ENCODE data around the gene AKNAD1. TPM values are rescaled to one million over a fixed set of nuclear protein-coding genes. Genes with fewer than 3 reads are reported as not detected.
"Not testable (repeated sequence)": the region's sequence is repeated elsewhere in the genome, so short reads cannot be mapped to it uniquely, and the experiment has no call there.

Gene AKNAD1
- total RNA-seq, 1 experiment from 2014 or later, result not detected

DNA sequence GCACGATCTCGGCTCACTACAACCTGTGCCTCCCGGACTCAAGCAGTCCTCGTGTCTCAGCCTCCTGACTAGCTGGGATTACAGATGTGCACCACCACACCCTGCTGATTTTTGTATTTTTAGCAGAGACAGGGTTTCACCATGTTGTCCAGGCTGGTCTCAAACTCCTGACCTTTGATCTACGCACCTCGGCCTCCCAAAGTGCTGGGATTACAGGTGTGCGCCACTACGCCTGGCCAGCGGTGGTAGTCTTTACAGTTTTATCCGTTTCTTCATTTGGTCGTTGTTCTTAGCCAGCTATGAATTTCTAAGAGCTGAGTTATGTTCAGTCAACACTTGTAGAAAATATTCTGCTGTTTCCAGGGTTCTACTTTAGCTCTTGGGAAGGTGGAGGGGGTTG lies 53.3 kb downstream of the AKNAD1 start:
- H3K4me2 ChIP-seq (ENCODE audit: low read depth, low read length, poor library complexity, severe bottlenecking), result no peak overlapping the region
- H3K9ac ChIP-seq (ENCODE audit: low read length), result no peak overlapping the region
- no peak overlapping the region for H3K4me3 ChIP-seq (ENCODE audit: low read length)
- no peak for DNase-seq
- H4K20me1 ChIP-seq (ENCODE audit: insufficient read depth, low read depth, low read length), result no peaks in the 10 kb centered on the region
- H3K27me3 ChIP-seq (ENCODE audit: low read length), result no peaks in the 10 kb centered on the region
- H3K9me3 ChIP-seq (ENCODE audit: low read length), result no peaks in the 10 kb centered on the region
- H3K79me2 ChIP-seq (ENCODE audit: low read length), result no peaks in the 10 kb centered on the region
- H3K27ac ChIP-seq (ENCODE audit: low read length), result no peak overlapping the region
- no peaks in the 10 kb centered on the region for H3K4me1 ChIP-seq (ENCODE audit: low read length)
- H2AFZ ChIP-seq (ENCODE audit: low read length), result no peak overlapping the region
- peaks cover 24% of the 10 kb centered on the region; the same call in 1 of the 2 replicates for H3K36me3 ChIP-seq (ENCODE audit: insufficient read depth, low read length)
- H3K9me2 ChIP-seq (replicated peaks; ENCODE audit: insufficient read depth, low read length), result no peaks in the 10 kb centered on the region

GRCh38 chr1:108801101-108801500 lies 55.8 kb downstream of the AKNAD1 start:
- Histone ChIP-seq H3K9me2 (replicated peaks; ENCODE audit: insufficient read depth, low read length) (no peaks in the 10 kb centered on the region), H3K4me1 (ENCODE audit: low read length) (no peaks in the 10 kb centered on the region), H3K9me3 (ENCODE audit: low read length) (no peaks in the 10 kb centered on the region), H3K27ac (ENCODE audit: low read length) (no peak overlapping the region), H3K4me3 (ENCODE audit: low read length) (no peak overlapping the region), H4K20me1 (ENCODE audit: insufficient read depth, low read depth, low read length) (no peaks in the 10 kb centered on the region), H3K9ac (ENCODE audit: low read length) (no peak overlapping the region), H3K36me3 (ENCODE audit: insufficient read depth, low read length) (peaks cover 19% of the 10 kb centered on the region; the same call in 1 of the 2 replicates), H2AFZ (ENCODE audit: low read length) (no peak overlapping the region), H3K27me3 (ENCODE audit: low read length) (no peaks in the 10 kb centered on the region), H3K79me2 (ENCODE audit: low read length) (no peaks in the 10 kb centered on the region), H3K4me2 (ENCODE audit: low read depth, low read length, poor library complexity, severe bottlenecking) (no peak overlapping the region)
- no peak for DNase-seq

DNA sequence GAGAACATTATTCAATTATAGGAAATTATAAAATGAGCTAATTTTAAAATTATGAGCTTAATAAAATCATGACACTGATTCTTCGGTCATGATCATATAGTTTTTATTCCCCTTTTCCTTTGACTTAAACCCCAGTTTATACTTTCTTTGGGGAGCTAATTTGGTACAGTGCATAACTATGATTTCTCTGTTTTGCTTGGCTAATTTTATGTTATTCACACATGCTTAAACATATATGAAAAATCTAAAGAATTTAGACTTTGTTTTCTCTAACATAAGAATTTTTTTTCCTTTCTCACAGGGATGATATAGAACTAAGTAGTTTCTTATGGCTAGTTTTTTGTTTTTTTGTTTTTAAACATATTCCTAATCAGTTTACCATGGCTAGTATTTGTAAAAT lies 57.9 kb downstream of the AKNAD1 start:
- Histone ChIP-seq H3K4me3 (ENCODE audit: low read length) (no peak overlapping the region), H3K79me2 (ENCODE audit: low read length) (no peaks in the 10 kb centered on the region), H3K27me3 (ENCODE audit: low read length) (no peaks in the 10 kb centered on the region), H3K9me3 (ENCODE audit: low read length) (no peaks in the 10 kb centered on the region), H3K4me1 (ENCODE audit: low read length) (no peaks in the 10 kb centered on the region), H2AFZ (ENCODE audit: low read length) (no peak overlapping the region), H3K9ac (ENCODE audit: low read length) (no peak overlapping the region), H3K27ac (ENCODE audit: low read length) (no peak overlapping the region), H4K20me1 (ENCODE audit: insufficient read depth, low read depth, low read length) (no peaks in the 10 kb centered on the region), H3K4me2 (ENCODE audit: low read depth, low read length, poor library complexity, severe bottlenecking) (no peak overlapping the region), H3K9me2 (replicated peaks; ENCODE audit: insufficient read depth, low read length) (no peaks in the 10 kb centered on the region), H3K36me3 (ENCODE audit: insufficient read depth, low read length) (peaks cover 19% of the 10 kb centered on the region; the same call in 1 of the 2 replicates)
- no peak for DNase-seq

DNA sequence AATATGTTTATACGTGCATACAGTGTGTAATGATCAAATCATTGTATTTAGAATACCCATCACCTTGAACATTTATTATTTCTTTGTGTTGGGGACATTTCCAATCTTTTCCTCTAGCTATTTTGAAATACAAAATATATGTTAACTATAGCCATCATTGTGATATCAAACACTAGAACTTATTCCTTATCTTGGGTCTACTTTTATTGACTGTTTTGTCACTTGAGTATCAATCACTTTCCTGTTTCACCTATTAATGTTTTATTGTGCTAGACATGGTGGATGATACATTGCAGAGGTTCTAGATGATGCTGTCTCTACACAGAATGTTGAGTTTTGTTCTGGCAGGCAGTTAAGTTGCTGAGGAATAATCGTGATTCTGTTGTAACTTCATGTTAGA lies 64.5 kb downstream of the AKNAD1 start:
- 0 out of 2 replicates have a peak, but pooled peaks cover 3% of the 10 kb centered on the region for H3K79me2 ChIP-seq (ENCODE audit: low read length)
- no peak overlapping the region for H3K27ac ChIP-seq (ENCODE audit: low read length)
- no peak overlapping the region for H3K4me3 ChIP-seq (ENCODE audit: low read length)
- no peak overlapping the region for H3K9ac ChIP-seq (ENCODE audit: low read length)
- no peak for DNase-seq
- H3K27me3 ChIP-seq (ENCODE audit: low read length), result no peaks in the 10 kb centered on the region
- no peaks in the 10 kb centered on the region for H4K20me1 ChIP-seq (ENCODE audit: insufficient read depth, low read depth, low read length)
- no peaks in the 10 kb centered on the region for H3K9me2 ChIP-seq (replicated peaks; ENCODE audit: insufficient read depth, low read length)
- H3K36me3 ChIP-seq (ENCODE audit: insufficient read depth, low read length), result peaks cover 65% of the 10 kb centered on the region
- no peak overlapping the region for H2AFZ ChIP-seq (ENCODE audit: low read length)
- no peaks in the 10 kb centered on the region for H3K4me1 ChIP-seq (ENCODE audit: low read length)
- peaks cover 14% of the 10 kb centered on the region for H3K9me3 ChIP-seq (ENCODE audit: low read length)
- no peak overlapping the region for H3K4me2 ChIP-seq (ENCODE audit: low read depth, low read length, poor library complexity, severe bottlenecking)

- H3K4me2 ChIP-seq (ENCODE audit: low read depth, low read length, poor library complexity, severe bottlenecking), result no peak overlapping the region
- H2AFZ ChIP-seq (ENCODE audit: low read length), result no peak overlapping the region
- H3K9me3 ChIP-seq (ENCODE audit: low read length), result peaks cover 14% of the 10 kb centered on the region
- H3K4me1 ChIP-seq (ENCODE audit: low read length), result no peaks in the 10 kb centered on the region
- H4K20me1 ChIP-seq (ENCODE audit: insufficient read depth, low read depth, low read length), result no peaks in the 10 kb centered on the region
- H3K27me3 ChIP-seq (ENCODE audit: low read length), result no peaks in the 10 kb centered on the region
- H3K9ac ChIP-seq (ENCODE audit: low read length), result no peak overlapping the region
- H3K79me2 ChIP-seq (ENCODE audit: low read length), result 0 out of 2 replicates have a peak, but pooled peaks cover 3% of the 10 kb centered on the region
- no peak overlapping the region for H3K27ac ChIP-seq (ENCODE audit: low read length)
- no peaks in the 10 kb centered on the region for H3K9me2 ChIP-seq (replicated peaks; ENCODE audit: insufficient read depth, low read length)
- peaks cover 69% of the 10 kb centered on the region for H3K36me3 ChIP-seq (ENCODE audit: insufficient read depth, low read length)
- no peak for DNase-seq
- H3K4me3 ChIP-seq (ENCODE audit: low read length), result no peak overlapping the region
Measured at GRCh38 chr1:108791790-108792189, 65.1 kb downstream of the AKNAD1 start.

DNA sequence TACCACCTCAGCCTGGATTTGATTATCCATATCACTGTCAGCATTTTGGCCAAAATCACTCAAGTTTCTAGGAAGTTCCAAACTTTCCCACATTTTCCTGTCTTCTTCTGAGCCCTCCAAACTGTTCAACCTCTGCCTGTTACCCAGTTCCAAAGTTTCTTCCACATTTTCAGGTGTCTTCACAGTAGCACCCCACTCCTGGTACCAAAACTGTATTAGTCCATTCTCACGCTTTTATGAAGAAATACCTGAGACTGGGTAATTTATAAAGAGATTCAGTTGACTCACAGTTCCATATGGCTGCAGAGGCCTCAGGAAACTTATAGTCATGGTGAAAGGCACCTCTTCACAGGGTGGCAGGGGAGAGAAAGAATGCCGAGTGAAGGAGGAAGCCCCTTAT lies 71.0 kb downstream of the AKNAD1 start:
- no peaks in the 10 kb centered on the region for H3K79me2 ChIP-seq (ENCODE audit: low read length)
- H3K36me3 ChIP-seq (ENCODE audit: insufficient read depth, low read length), result peaks cover 81% of the 10 kb centered on the region

GRCh38 chr1:108785264-108785663 lies 71.6 kb downstream of the AKNAD1 start:
- Histone ChIP-seq H3K27me3 (ENCODE audit: low read length) (no peaks in the 10 kb centered on the region), H3K4me3 (ENCODE audit: low read length) (no peak overlapping the region), H3K9me3 (ENCODE audit: low read length) (peaks cover 10% of the 10 kb centered on the region; the same call in 1 of the 2 replicates), H2AFZ (ENCODE audit: low read length) (no peak overlapping the region), H3K9ac (ENCODE audit: low read length) (no peak overlapping the region), H3K79me2 (ENCODE audit: low read length) (no peaks in the 10 kb centered on the region), H3K4me1 (ENCODE audit: low read length) (no peaks in the 10 kb centered on the region), H3K27ac (ENCODE audit: low read length) (no peak overlapping the region), H3K4me2 (ENCODE audit: low read depth, low read length, poor library complexity, severe bottlenecking) (no peak overlapping the region), H4K20me1 (ENCODE audit: insufficient read depth, low read depth, low read length) (no peaks in the 10 kb centered on the region), H3K36me3 (ENCODE audit: insufficient read depth, low read length) (peaks cover 76% of the 10 kb centered on the region), H3K9me2 (replicated peaks; ENCODE audit: insufficient read depth, low read length) (no peaks in the 10 kb centered on the region)
- DNase-seq, result no peak

More for the DNA sequence above, 71.0 kb downstream of the AKNAD1 start:
- Histone ChIP-seq H3K27ac (ENCODE audit: low read length) (no peak overlapping the region), H4K20me1 (ENCODE audit: insufficient read depth, low read depth, low read length) (no peaks in the 10 kb centered on the region), H3K4me3 (ENCODE audit: low read length) (no peak overlapping the region), H3K4me1 (ENCODE audit: low read length) (no peaks in the 10 kb centered on the region), H3K4me2 (ENCODE audit: low read depth, low read length, poor library complexity, severe bottlenecking) (no peak overlapping the region), H2AFZ (ENCODE audit: low read length) (no peak overlapping the region), H3K9ac (ENCODE audit: low read length) (no peak overlapping the region), H3K9me2 (replicated peaks; ENCODE audit: insufficient read depth, low read length) (no peaks in the 10 kb centered on the region), H3K27me3 (ENCODE audit: low read length) (no peaks in the 10 kb centered on the region), H3K9me3 (ENCODE audit: low read length) (peaks cover 14% of the 10 kb centered on the region)
- no peak for DNase-seq

DNA sequence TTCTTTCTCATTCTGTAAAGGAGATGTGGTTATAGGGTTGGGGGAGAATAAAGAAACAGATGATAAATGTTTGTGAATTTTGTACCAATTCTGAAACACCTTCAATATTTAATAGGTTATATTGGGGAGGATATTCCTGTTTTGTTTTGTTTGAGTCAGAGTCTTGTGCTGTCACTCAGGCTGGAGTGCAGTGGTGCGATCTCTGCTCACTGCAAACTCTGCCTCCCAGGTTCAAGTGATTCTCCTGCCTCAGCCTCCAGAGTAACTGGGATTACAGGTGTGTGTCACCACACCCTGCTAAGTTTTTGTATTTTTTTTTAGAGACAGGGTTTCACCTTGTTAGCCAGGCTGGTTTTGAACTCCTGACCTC lies 75.3 kb downstream of the AKNAD1 start:
- DNase-seq; H2AFZ ChIP-seq (ENCODE audit: low read length); H3K4me2 ChIP-seq (ENCODE audit: low read depth, low read length, poor library complexity, severe bottlenecking); H3K9me2 ChIP-seq (replicated peaks; ENCODE audit: insufficient read depth, low read length); H4K20me1 ChIP-seq (ENCODE audit: insufficient read depth, low read depth, low read length); H3K27ac ChIP-seq (ENCODE audit: low read length); H3K4me1 ChIP-seq (ENCODE audit: low read length); H3K4me3 ChIP-seq (ENCODE audit: low read length); H3K27me3 ChIP-seq (ENCODE audit: low read length); H3K79me2 ChIP-seq (ENCODE audit: low read length); H3K9ac ChIP-seq (ENCODE audit: low read length): not testable (repeated sequence)
- H3K9me3 ChIP-seq (ENCODE audit: low read length), result peaks cover 10% of the 10 kb centered on the region; the same call in 1 of the 2 replicates
- H3K36me3 ChIP-seq (ENCODE audit: insufficient read depth, low read length), result peaks cover 83% of the 10 kb centered on the region
